Neural crest cell (in vitro differentiated cells): ENCODE measurements around the gene EXOC6B. TPM values are rescaled to one million over a fixed set of nuclear protein-coding genes. Genes with fewer than 3 reads are reported as not detected.
A peak's percentile ranks its signal among the peaks of the same experiment; 100 is the strongest.
"Not testable (repeated sequence)": the region's sequence is repeated elsewhere in the genome, so short reads cannot be mapped to it uniquely, and the experiment has no call there.

Experiments used
- DNase-seq: peaks from one replicate; pipeline ENCODE4 v3.0.0; 2021; ENCODE audit warnings: low read depth, mixed read lengths, low spot score
- H3K27ac Mint-ChIP-seq: one replicate; pipeline ENCODE4 v1.8.0; 2021; ENCODE audit warnings: mild to moderate bottlenecking, mixed read lengths; ENCODE audit not compliant: unreplicated experiment
- H3K27me3 Mint-ChIP-seq: 2 replicates; pipeline ENCODE4 v1.8.0; 2021; ENCODE audit warnings: low read depth, mild to moderate bottlenecking, mixed read lengths
- H3K36me3 Mint-ChIP-seq: 2 replicates; pipeline ENCODE4 v1.8.0; 2021; ENCODE audit warnings: low read depth, mild to moderate bottlenecking, mixed read lengths
- H3K4me1 Mint-ChIP-seq: 2 replicates; pipeline ENCODE4 v1.8.0; 2021; ENCODE audit warnings: mixed read lengths
- H3K4me3 Mint-ChIP-seq: one replicate; pipeline ENCODE4 v1.8.0; 2021; ENCODE audit warnings: mild to moderate bottlenecking, mixed read lengths
- H3K9me3 Mint-ChIP-seq: 2 replicates; pipeline ENCODE4 v1.8.0; 2021; ENCODE audit warnings: mixed read lengths
- CTCF ChIP-seq: fragments of 200-600 bp; sonication (generic); conservative IDR thresholded peaks from 2 replicates; pipeline ENCODE4 v1.5.0; 2021; ENCODE audit warnings: antibody characterized with exemption, mild to moderate bottlenecking
- total RNA-seq: library from RNA; stranded (reverse); gene quantifications from 2 replicates; pipeline ENCODE4 v1.2.1, GENCODE V29; 2021

Gene EXOC6B
- total RNA-seq, 1 donor from 2014 or later = 28.2 TPM

- no peak for DNase-seq
- TF ChIP-seq CTCF = no peak
- no peaks in the 10 kb centered on the region for H3K27me3 Mint-ChIP-seq
- H3K36me3 Mint-ChIP-seq = peaks cover 2% of the 10 kb centered on the region
- no peak overlapping the region for H3K27ac Mint-ChIP-seq
- no peak overlapping the region for H3K4me3 Mint-ChIP-seq
- peaks cover 5% of the 10 kb centered on the region for H3K9me3 Mint-ChIP-seq
- peaks cover 17% of the 10 kb centered on the region for H3K4me1 Mint-ChIP-seq
Measured at GRCh38 chr2:72602095-72602494, 223.7 kb downstream of the EXOC6B start.

GRCh38 chr2:72583836-72584235 lies 242.0 kb downstream of the EXOC6B start:
- H3K9me3 Mint-ChIP-seq = peaks cover 18% of the 10 kb centered on the region
- not testable (repeated sequence) for H3K4me1 Mint-ChIP-seq, H3K4me3 Mint-ChIP-seq, DNase-seq, H3K27ac Mint-ChIP-seq, H3K27me3 Mint-ChIP-seq, H3K36me3 Mint-ChIP-seq

- Mint-ChIP-seq H3K36me3 (peaks cover 9% of the 10 kb centered on the region), H3K27ac (no peak overlapping the region), H3K4me1 (peaks cover 4% of the 10 kb centered on the region), H3K4me3 (no peak overlapping the region), H3K27me3 (no peaks in the 10 kb centered on the region), H3K9me3 (peaks cover 18% of the 10 kb centered on the region)
- no peak for DNase-seq
- TF ChIP-seq CTCF = no peak
Measured at GRCh38 chr2:72583376-72583775, 242.5 kb downstream of the EXOC6B start.

GRCh38 chr2:72581560-72582181 lies 244.2 kb downstream of the EXOC6B start:
- H3K9me3 Mint-ChIP-seq = peaks cover 16% of the 10 kb centered on the region
- no peak overlapping the region for H3K27ac Mint-ChIP-seq

GRCh38 chr2:72579591-72580180 lies 246.1 kb downstream of the EXOC6B start:
- H3K36me3 Mint-ChIP-seq = peaks cover 4% of the 10 kb centered on the region
- H3K27me3 Mint-ChIP-seq = no peaks in the 10 kb centered on the region
- H3K27ac Mint-ChIP-seq = no peak overlapping the region
- H3K4me3 Mint-ChIP-seq = no peak overlapping the region
- no peak for DNase-seq
- H3K9me3 Mint-ChIP-seq = peaks cover 7% of the 10 kb centered on the region
- peak; percentile 85 for TF ChIP-seq CTCF
- peaks cover 4% of the 10 kb centered on the region for H3K4me1 Mint-ChIP-seq

More at GRCh38 chr2:72581560-72582181, 244.2 kb downstream of the EXOC6B start:
- DNase-seq = no peak
- Mint-ChIP-seq H3K4me3 (no peak overlapping the region), H3K27me3 (no peaks in the 10 kb centered on the region), H3K36me3 (peaks cover 9% of the 10 kb centered on the region), H3K4me1 (peaks cover 4% of the 10 kb centered on the region)
- TF ChIP-seq CTCF = no peak

GRCh38 chr2:72576861-72577260 lies 249.0 kb downstream of the EXOC6B start:
- Mint-ChIP-seq H3K9me3 (no peaks in the 10 kb centered on the region), H3K4me1 (peaks cover 4% of the 10 kb centered on the region), H3K4me3 (no peak overlapping the region), H3K27me3 (no peaks in the 10 kb centered on the region), H3K36me3 (no peaks in the 10 kb centered on the region), H3K27ac (no peak overlapping the region)
- TF ChIP-seq CTCF = no peak
- no peak for DNase-seq
